ENCODE results near the gene CENPO.

DNA sequence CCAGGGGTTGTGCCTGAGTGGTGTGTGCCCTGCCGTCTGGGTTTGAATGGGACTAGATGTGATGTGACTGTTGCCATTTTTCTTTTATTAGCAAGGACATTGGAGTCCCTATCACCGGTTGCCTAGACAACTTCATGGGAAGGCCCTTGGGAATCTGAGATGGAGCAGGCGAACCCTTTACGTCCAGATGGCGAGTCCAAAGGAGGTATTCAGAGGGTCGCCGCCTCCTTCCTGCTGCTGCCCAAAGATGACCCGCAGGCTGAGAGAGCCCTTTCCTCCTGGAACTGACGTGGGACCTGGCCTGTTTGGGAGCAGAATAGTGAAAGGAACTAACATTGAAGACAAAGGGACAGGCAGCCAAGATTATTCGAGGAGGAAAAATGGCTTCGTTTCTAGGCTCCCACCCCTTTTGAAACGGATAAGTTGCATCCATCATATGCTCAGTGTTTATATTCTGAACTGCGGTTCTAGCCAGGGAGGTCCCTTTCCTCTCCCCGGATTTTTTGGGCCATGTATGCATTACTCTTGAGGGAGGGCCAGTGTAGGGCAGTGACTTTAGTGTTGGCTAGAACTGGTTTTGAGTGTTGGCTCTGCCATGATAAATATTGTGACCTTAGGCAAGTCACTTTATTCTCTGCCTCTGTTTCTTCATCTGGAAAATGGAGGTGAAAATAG lies 673 bp downstream of the CENPO start:
- TF ChIP-seq EZH2 (IDR thresholded peaks at IDR 0.05; ENCODE audit: insufficient read depth, poor library complexity, severe bottlenecking) (no peak), EZH2phosphoT487 (IDR thresholded peaks at IDR 0.05; ENCODE audit: insufficient read depth, low read depth) (no peak)

Measured in GM23248 (cell line).